Glutamatergic neuron (in vitro differentiated cells): ENCODE results near the gene RPL32. TPM values are rescaled to one million over a fixed set of nuclear protein-coding genes. Genes with fewer than 3 reads are reported as not detected.
A peak's percentile ranks its signal among the peaks of the same experiment; 100 is the strongest.

Experiments
- DNase-seq: peaks from one replicate; pipeline ENCODE4 v3.0.0; 2022
- H3K27ac Mint-ChIP-seq: one replicate; pipeline ENCODE4 v1.8.0; 2020; ENCODE audit warnings: mild to moderate bottlenecking, mixed read lengths, inconsistent platforms; ENCODE audit not compliant: unreplicated experiment
- H3K27me3 Mint-ChIP-seq: one replicate; pipeline ENCODE4 v1.8.0; 2020; ENCODE audit warnings: mild to moderate bottlenecking, moderate library complexity, mixed read lengths, inconsistent platforms; ENCODE audit not compliant: unreplicated experiment
- H3K36me3 Mint-ChIP-seq: one replicate; pipeline ENCODE4 v1.8.0; 2020; ENCODE audit warnings: mild to moderate bottlenecking, mixed read lengths, inconsistent platforms; ENCODE audit not compliant: unreplicated experiment
- H3K4me1 Mint-ChIP-seq: one replicate; pipeline ENCODE4 v1.8.0; 2020; ENCODE audit warnings: mild to moderate bottlenecking, low read depth, mixed read lengths, inconsistent platforms; ENCODE audit not compliant: unreplicated experiment
- H3K4me3 Mint-ChIP-seq: one replicate; pipeline ENCODE4 v1.8.0; 2020; ENCODE audit warnings: mild to moderate bottlenecking, mixed read lengths, inconsistent platforms; ENCODE audit not compliant: unreplicated experiment
- H3K9me3 Mint-ChIP-seq: one replicate; pipeline ENCODE4 v1.8.0; 2020; ENCODE audit warnings: mild to moderate bottlenecking, moderate library complexity, mixed read lengths, inconsistent platforms; ENCODE audit not compliant: unreplicated experiment
- total RNA-seq: library from RNA; stranded (reverse); fragmentation: NEBNext Ultra II Directional; extraction: Animal tissue kit (Norgen Biotek cat#: 25700); gene quantifications from one replicate; pipeline ENCODE4 v1.2.1, GENCODE V29; 2021; ENCODE audit not compliant: unreplicated experiment
- TF ChIP-seq, protein P1 (sequence below): fragments of 200-600 bp; sonication (generic); IDR thresholded peaks from one replicate; pipeline ENCODE4 v1.5.0; 2021; ENCODE audit not compliant: partially characterized antibody, unreplicated experiment

Gene RPL32
- total RNA-seq, 1 donor from 2014 or later, result 966 TPM

DNA sequence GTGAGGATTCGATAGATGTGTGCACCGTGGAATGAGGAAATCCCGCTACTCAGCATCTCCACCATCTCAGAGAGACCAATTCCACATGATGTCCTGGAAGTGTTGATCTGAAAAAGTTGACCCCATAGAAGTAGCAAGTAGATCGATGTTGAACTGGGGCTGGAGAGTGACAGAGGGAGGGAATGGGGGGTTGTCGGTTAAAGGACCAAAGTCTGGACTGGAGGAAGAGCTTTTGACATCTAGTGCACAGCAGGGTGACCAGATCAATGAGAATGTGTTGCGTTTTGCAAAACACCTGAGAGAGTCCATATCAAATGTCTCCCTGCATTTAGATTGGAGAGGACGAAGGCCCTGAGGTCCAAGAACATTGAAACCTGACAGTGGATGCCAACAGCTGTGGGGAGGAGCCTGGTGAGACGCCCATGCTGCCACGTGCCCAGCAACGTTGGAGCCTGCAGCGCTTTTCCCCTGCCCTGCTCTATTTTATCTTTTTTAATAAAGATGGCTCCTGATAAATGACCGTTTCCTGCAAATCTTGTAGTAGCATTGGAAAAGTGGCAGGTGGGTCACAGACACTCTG lies 30.1 kb upstream of the RPL32 start:
- no peaks in the 10 kb centered on the region for H3K36me3 Mint-ChIP-seq
- H3K27ac Mint-ChIP-seq, result no peak overlapping the region
- no peak for DNase-seq
- peaks cover 3% of the 10 kb centered on the region for H3K9me3 Mint-ChIP-seq
- peaks cover 10% of the 10 kb centered on the region for H3K27me3 Mint-ChIP-seq
- TF ChIP-seq, protein P1, sequence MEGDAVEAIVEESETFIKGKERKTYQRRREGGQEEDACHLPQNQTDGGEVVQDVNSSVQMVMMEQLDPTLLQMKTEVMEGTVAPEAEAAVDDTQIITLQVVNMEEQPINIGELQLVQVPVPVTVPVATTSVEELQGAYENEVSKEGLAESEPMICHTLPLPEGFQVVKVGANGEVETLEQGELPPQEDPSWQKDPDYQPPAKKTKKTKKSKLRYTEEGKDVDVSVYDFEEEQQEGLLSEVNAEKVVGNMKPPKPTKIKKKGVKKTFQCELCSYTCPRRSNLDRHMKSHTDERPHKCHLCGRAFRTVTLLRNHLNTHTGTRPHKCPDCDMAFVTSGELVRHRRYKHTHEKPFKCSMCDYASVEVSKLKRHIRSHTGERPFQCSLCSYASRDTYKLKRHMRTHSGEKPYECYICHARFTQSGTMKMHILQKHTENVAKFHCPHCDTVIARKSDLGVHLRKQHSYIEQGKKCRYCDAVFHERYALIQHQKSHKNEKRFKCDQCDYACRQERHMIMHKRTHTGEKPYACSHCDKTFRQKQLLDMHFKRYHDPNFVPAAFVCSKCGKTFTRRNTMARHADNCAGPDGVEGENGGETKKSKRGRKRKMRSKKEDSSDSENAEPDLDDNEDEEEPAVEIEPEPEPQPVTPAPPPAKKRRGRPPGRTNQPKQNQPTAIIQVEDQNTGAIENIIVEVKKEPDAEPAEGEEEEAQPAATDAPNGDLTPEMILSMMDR, result no peak
- peaks cover 13% of the 10 kb centered on the region for H3K4me1 Mint-ChIP-seq
- no peak overlapping the region for H3K4me3 Mint-ChIP-seq

DNA sequence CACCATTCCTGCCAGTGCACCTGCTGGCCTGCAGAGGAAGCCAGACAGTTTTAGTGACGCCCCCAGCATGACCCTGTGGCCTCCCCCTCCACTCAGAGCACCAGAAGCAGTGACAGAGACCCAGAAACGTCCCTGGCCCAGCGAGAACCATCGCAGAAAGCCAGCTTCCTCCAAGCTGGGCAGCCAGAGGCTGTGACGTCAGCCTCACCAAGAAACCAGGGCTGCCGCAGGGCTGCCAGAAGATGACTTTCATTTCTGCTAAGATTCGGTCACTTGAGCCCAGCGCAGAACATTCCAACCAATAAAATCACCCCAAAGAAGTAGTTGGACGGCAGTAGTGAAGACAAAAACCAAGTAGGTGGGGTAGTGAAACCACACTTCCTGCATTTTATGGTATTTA lies 29.6 kb upstream of the RPL32 start:
- H3K4me3 Mint-ChIP-seq, result no peak overlapping the region
- peaks cover 10% of the 10 kb centered on the region for H3K27me3 Mint-ChIP-seq
- H3K4me1 Mint-ChIP-seq, result peaks cover 13% of the 10 kb centered on the region
- H3K9me3 Mint-ChIP-seq, result peaks cover 3% of the 10 kb centered on the region
- peaks cover under 1% of the 10 kb centered on the region for H3K36me3 Mint-ChIP-seq
- TF ChIP-seq, protein P1, result no peak
- H3K27ac Mint-ChIP-seq, result no peak overlapping the region
- DNase-seq, result no peak

DNA sequence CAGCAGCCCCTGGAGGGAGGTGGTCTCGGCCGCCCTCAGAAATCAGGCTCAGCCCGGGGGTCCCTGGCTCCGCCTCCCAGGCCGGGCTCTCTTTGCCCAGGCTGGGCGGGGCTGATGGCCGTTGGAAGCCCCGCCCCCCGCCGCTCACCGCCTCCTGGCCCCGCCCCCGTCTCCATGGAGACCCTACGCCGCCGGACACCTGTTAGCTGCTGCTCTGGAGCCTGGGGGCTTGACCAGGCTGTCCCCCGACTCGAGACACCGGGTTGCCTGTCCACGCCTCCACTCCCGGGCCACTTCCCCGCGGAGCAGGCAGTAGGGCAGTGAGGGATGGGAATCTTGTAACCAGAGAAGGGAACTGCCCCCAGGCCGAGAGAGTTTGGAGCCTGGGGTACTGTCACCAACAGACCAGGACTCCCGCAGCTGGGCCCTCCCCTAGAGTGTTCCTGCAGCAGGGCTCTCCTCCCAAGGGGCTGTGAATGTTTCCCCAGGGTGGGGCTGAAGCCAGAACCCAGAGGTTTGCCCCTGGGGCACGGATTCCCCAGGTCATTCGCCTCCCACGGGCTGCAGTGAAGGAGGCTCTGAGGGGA lies 27.8 kb upstream of the RPL32 start:
- Mint-ChIP-seq H3K36me3 (peaks cover 11% of the 10 kb centered on the region), H3K9me3 (peaks cover 3% of the 10 kb centered on the region), H3K4me1 (peaks cover 13% of the 10 kb centered on the region)

DNA sequence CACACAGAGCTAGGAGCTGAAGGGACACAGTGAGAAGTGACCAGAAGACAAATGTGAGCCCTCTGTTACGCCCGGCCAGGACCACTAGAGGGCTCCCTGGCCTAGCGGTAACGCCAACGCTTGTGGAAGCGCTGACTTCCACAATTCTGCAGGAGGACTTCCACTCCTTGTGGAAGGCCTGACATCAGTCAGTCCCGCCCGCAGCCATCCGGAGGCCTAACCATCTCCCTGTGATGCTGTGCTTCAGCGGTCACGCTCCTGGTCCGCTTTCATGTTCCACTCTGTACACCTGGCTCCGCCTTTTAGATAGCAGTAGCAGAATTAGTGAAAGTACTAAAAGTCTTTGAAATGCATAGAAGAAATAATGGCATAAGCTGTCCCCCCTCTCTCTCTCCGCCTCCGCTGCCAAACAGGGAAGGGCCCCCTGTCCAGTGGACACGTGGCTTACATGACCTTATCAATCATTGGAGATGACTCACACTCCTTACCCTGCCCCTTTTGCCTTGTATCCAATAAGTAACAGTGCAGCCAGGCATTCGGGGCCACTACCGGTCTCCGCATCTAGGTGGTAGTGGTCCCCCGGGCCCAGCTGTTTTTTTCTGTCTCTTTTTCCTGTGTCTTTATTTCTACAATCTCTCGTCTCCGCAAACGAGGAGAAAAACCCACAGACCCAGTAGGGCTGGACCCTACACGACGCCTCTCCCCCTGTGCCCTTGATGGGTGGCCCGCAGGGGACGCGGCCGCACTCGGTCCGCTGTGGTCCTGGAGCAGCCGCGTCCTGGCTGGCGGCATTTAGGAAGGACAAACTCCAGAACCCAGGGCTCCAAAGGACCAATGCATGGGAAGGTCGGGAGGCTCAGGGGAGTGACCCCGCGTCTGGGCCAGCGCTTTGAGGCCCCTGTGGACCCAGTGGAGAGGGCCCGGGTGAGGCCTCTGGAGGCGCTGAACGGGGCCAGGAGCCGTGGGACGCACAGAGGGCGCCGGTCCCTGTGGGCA lies 27.0 kb upstream of the RPL32 start:
- H3K4me1 Mint-ChIP-seq, result peaks cover 13% of the 10 kb centered on the region
- peaks cover 3% of the 10 kb centered on the region for H3K9me3 Mint-ChIP-seq
- H3K4me3 Mint-ChIP-seq, result peak overlapping the region; percentile 86
- peak overlapping the region; percentile 88 for H3K27ac Mint-ChIP-seq
- H3K36me3 Mint-ChIP-seq, result peaks cover 11% of the 10 kb centered on the region
- TF ChIP-seq, protein P1, result peak; percentile 78
- peak; percentile 89 for DNase-seq
- peaks cover 3% of the 10 kb centered on the region for H3K27me3 Mint-ChIP-seq

More for the DNA sequence above, 27.8 kb upstream of the RPL32 start:
- Mint-ChIP-seq H3K27me3 (peaks cover 3% of the 10 kb centered on the region), H3K4me3 (no peak overlapping the region), H3K27ac (no peak overlapping the region)
- peak; percentile 80 for DNase-seq
- TF ChIP-seq, protein P1, result no peak
